Measurements from ENCODE around the gene CUX1.
"Not testable (repeated sequence)": the region's sequence is repeated elsewhere in the genome, so short reads cannot be mapped to it uniquely, and the experiment has no call there.

The CUX1 gene

DNA sequence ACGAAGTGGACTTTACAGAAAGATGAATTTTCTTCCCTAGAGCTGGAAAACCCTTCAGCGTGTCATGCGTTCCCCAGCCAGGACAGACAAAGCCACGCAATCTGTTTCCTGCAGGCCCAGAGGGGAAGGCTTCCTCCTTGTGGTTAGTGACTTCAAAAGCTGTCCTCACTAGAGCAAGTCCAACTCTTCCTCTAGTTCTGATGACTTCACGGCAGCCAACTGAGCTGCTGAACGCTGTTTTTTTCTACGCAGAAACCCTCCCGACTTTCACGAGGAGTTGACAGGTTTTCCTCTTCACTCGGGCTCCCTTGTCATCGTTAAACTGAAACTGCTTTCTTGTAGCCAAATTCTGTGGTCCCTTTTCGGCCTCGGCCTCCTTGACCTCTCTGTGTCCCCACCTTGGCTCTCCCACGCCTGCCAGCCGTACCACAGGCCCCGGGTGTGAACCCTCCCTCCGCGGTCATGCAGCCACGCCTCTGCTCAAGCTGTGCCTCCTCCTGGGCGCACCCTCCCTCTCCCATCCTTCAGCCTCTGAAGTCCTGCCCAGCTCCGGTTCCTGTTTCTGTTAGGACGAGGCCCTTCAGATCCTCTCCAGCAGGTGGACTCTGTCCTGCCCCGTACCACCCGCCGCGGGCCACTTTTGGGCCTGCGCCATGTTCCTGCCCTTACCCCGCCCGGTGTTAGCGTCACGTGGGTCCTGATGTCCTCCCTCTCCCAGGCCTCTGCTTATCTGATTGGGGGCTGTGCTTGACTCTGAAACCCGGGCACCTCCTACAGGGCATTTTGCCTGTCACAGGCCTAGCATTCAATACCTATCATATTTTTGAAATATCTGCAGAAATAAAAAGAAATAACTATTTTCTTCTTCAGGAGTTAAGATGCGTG is 39.3 kb downstream of the CUX1 start:
- DNase-seq = peak; percentile 76

GRCh38 chr7:101857358-101857811 is 40.0 kb downstream of the CUX1 start:
- DNase-seq = no peak

DNA sequence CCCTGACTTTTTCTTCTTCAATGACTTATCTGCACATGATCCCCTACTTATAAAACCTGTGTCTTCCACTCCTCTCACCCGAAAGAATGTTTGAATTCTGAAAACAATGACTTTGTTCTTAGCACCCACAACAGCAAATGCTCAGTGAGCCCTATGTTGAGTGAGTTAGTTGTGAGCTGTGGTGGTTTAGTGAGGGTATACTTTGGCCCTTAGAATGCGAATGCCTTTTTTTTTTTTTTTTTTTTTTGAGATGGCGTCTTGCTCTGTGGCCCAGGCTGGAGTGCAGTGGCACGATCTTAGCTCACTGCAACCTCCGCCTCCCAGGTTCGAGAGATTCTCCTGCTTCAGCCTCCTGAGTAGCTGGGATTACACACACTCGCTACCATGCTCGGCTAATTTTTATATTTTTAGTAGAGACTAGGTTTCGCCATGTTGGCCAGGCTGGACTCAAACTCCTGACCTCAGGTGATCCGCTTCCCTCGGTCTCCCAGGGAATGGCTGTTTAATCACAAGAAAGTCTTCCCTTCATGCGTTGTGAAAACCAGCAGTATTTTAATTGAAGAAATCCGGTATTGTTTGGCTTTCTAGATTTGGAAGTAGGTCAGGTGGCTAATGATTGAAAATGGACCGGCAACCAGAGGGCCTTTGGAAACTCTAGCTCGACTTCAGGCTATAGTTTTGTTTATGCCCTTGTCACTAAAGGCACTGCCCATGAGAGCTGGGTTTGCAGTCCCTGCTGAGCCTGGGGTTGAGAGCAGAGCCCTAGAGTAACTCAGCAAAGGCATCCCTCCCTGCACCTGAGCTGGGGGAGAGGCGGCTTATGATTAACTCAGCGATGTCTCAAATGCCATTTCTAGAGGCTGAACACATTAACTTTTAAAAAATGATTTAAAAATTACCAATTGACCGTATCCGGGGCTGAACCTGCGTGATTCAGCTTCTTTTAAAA is 41.3 kb downstream of the CUX1 start:
- DNase-seq = no peak

- no peak for DNase-seq
Observed at GRCh38 chr7:101859411-101860106, 42.1 kb downstream of the CUX1 start.

DNA sequence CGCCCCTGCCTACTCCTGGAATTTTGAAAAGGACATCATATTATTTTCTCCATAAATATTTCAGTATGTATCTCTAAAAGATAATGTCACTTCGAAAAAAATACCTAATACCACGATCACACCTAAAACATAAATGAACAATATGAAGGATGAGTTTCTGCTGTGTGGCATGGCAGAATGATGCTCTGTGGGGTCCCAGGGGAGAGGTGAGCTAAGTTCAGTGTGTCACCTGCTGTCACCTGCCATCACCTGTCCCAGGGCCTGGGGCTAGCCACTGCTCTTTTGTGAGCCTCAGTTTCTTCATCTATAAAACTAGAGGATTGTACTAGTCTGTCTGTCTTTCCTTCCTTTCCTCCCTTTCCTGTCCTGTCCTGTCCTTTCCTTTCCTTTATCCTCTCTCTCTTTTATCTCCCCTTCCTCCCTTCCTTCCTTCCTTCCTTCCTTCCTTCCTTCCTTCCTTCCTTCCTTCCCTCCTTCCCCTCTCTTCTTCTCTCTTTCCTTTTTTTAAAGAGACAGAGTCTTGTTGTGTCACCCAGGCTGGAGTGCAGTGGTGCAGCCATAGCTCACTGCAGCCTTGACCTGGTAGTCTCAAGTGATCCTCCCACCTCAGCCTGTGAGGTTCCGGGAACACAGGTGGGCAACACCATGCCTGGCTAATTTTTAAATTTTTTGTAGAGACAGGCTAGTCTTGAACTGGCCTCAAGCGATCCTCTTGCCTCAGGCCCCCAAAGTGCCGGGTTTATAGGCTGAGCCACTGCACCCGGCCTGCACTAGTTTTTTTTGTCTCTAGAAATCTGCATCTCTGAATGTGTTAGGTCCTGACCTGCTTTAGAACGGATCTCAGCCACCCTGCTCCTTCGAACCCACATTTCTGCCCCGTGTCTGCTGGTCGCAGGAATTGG is 43.1 kb downstream of the CUX1 start:
- no peak for DNase-seq

- no peak for DNase-seq
Observed at GRCh38 chr7:101861218-101861775, 43.9 kb downstream of the CUX1 start.

GRCh38 chr7:101862280-101863220 is 45.1 kb downstream of the CUX1 start:
- no peak for DNase-seq

DNA sequence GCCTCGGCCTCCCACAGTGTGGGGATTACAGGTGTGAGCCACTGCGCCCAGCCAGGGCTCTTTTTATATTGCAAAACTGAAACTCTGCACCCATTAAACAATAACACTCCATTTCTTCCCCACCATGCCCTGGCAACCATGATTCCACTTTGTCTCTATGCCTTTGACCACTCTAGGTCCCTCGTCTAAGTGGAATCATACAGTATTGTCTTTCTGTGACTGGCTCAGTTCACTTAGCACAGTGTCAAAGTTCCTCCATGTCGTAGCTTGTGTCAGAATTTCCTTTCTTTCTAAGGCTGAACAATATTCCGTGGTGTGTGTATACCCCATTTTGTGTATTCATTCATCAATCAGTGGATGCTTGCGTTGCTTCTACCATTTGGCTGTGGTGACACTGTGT is 46.2 kb downstream of the CUX1 start:
- DNase-seq = no peak

DNA sequence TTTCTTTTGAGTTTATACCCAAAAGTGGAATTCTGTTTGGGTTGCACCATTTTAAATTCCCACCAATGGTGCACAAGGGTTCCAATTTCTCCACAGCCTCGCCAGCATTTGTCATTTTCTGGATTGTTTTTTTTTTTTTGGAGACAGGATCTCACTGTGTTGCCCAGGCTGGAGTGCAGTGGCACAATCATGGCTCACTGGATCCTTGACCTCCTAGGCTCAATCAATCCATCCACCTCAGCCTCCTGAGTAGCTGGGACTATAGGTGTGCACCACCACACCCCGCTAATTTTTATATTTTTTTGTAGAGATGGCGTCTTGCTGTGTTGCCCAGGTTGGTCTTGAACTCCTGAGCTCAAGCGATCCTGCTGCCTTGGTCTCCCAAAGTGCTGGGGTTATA is 46.6 kb downstream of the CUX1 start:
- DNase-seq = no peak

- no peak for DNase-seq
Observed at GRCh38 chr7:101865031-101865430, 47.6 kb downstream of the CUX1 start.

GRCh38 chr7:101865455-101865854 is 48.0 kb downstream of the CUX1 start:
- DNase-seq = no peak

- no peak for DNase-seq
Observed at GRCh38 chr7:101866328-101866727, 48.9 kb downstream of the CUX1 start.

DNA sequence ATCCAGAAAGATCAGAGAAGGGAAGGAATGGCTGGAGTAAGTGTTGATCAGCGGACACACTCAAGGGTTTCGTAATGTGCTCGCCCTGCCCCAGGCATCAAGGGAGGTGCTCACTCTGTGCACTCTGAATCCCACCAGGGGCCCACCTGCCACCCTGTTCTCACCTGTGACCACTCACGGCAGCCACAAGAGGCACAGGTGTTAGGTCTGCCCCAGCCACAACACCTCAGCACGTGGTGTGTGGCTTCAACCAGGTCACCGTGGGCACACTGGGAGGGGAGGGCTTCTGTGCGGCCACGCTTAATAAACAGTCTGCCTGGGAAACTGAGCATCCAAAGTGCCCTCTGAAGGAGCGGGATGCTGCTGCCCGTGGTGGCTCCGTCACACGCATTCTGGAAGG is 49.8 kb downstream of the CUX1 start:
- no peak for DNase-seq

DNA sequence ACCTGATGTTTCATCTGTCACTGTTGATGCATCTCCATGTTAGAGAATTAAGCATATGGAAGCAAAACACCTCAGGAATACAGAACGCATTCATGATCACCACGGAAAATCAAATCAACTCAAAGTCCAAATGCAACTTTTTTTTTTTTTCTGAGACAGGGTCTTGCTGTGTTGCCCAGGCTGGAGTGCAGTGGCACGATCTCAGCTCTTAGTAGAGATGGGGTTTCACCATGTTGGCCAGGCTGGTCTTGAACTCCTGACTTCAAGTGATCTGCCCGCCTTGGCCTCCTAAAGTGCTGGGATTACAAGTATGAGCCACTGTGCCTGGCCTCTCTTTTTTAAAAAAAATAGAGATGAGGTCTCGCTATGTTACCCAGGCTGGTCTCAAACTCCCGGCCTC is 50.3 kb downstream of the CUX1 start:
- not testable (repeated sequence) for DNase-seq

DNA sequence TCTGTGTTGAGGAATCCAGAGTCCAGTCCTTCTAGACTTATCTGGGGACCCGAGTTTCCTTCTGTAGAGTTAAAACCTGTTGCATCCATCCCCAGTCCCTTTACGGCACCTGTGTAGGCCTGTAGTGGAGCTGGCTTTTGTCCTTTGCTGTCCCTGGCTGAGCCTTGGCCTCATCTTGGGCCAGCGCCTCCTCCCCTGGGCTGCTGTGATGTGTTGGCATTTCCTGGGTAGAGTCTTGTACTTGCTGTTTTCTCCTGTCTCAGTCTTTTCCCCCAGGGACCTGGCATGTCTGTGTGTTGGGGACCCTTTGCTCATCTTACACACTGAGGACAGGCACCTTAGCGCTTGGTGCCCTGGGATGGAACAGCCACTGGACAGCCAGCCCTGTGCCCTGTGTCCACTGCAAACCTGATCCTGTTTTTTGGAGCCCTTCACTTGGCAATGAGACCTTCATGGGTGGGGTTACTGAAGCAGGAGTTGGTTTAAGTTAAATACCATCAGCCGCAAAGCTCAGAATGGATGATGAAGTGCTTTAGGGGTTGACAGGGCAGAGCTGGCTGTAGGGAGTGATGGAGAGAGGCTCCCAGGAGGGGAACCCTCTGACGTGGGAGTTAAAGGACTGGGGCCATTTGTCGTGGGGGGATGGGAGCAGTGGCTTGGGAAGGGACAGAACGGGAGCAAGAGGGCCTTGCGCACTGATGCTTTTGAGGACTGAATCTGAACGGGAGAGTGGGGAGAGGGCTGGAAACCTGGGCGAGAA is 50.9 kb downstream of the CUX1 start:
- DNase-seq = no peak

DNA sequence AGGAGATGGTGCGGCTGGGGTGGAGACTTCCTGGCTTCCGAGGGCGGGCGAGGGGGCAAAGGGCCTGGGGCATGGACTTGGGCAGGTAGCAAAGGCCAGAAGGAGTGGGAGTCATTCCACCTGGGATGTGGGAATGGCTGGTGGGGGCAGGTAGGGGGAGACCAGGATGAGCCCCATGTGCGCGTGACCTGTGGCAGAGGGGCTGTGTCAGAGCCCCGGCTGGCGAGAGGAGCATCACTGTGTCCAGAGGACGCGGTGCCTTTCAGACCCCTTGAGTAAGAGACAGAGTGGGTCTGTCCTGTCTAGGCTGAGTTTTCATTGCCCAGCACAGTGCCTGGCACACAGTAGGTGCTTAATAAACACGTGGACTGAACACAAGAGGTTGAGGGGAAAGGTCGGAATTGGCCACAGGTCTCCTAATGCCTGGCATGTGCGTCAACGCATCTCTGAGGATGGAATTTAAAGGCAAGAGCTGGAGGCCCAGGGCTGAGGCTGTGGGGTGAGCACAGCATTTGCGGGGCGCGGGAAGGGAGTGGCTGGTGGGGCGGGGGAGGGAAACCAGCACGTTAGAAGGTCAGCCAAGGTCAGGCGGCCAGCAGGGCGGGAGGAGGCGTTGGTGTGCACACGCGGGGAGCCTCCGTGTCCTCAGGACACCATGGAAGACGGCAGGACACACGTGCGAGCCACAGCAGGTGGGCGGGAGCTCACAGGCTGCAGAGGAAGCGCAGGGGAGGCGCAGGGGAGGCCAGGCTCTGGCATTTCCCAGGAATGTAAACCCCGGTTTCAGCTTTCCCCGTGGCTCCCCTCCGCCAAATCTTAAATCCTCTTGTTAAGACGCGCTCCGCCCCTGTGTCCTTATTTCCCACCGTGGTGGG is 51.8 kb downstream of the CUX1 start:
- DNase-seq = no peak

GRCh38 chr7:101869901-101870290 is 52.5 kb downstream of the CUX1 start:
- DNase-seq = no peak

DNA sequence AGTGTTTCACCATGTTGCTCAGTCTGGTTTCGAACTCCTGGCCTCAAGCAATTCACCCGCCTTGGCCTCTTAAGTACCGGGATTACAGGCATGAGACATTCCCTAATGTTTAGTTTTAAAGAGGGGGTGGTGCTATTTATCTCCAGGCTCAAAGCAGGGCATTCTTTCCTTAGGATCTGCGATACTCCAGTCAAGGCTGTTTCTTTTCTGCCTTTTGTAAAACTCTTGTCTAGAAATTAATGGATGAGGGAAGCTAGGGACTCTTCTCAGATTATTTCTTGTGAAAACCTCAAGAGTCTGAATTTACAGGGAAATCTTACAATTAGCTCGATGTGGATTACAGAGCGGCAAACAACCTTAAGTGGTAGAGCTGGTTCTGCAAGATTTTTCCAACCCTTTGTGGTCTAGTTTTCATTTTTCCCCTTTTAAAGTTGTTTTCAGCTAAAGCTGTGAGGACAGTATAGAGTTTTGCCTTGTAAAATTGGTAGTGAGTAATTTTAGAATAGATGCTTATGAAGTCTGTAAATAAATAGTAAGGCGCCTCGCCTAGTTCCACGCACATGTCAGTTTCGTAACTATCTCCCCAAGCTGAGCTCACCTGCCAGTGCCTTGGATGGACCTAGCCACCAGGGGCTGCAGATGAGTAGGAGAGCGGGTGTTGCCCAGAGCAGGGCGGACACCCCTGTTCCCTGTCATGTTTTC is 53.1 kb downstream of the CUX1 start:
- no peak for DNase-seq
